Measurements from ENCODE around the gene LRP8. TPM values are rescaled to one million over a fixed set of nuclear protein-coding genes. Genes with fewer than 3 reads are reported as not detected.

Gene LRP8
- polyA plus RNA-seq, 2 of the 4 experiments (the other 2 are of a cell fraction): 32.6 to 46.1 TPM

- no peak overlapping the region for H3K4me3 ChIP-seq
- H3K4me1 ChIP-seq: peaks cover 14% of the 10 kb centered on the region
- DNase-seq (ENCODE audit: low read depth in 1 of 2, low spot score in 1 of 2) (no peak), ATAC-seq (no peak), FAIRE-seq (no peak)
- no peaks in the 10 kb centered on the region for H3K9me3 ChIP-seq
- no peak overlapping the region for H3K4me2 ChIP-seq
- POLR2A ChIA-PET: no interaction called here
- CTCF ChIA-PET: interaction anchor here (1.2 kb wide), 1 partner anchor 73 kb away, joined by 3 read pairs; no protein-coding TSS in a partner anchor
- 97% methylated on average over 7 of the region's 7 CpGs for WGBS (ENCODE audit: missing lambda C conversion rate)
- H3K27ac ChIP-seq: no peak overlapping the region
- TF ChIP-seq HOXB5 (CRISPR knock-in tag; IDR thresholded peaks at IDR 0.05) (no peak), ZSCAN20 (CRISPR knock-in tag; IDR thresholded peaks at IDR 0.05) (no peak), REST (IDR thresholded peaks at IDR 0.05) (no peak), HEYL (CRISPR knock-in tag; IDR thresholded peaks at IDR 0.05) (no peak), CTCF (IDR thresholded peaks at IDR 0.05) (no peak)
- TF ChIP-seq, protein P1, sequence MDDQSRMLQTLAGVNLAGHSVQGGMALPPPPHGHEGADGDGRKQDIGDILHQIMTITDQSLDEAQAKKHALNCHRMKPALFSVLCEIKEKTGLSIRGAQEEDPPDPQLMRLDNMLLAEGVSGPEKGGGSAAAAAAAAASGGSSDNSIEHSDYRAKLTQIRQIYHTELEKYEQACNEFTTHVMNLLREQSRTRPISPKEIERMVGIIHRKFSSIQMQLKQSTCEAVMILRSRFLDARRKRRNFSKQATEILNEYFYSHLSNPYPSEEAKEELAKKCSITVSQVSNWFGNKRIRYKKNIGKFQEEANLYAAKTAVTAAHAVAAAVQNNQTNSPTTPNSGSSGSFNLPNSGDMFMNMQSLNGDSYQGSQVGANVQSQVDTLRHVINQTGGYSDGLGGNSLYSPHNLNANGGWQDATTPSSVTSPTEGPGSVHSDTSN (IDR thresholded peaks at IDR 0.05): no peak
Observed at GRCh38 chr1:53320646-53321045, 7.2 kb downstream of the LRP8 start.

DNA sequence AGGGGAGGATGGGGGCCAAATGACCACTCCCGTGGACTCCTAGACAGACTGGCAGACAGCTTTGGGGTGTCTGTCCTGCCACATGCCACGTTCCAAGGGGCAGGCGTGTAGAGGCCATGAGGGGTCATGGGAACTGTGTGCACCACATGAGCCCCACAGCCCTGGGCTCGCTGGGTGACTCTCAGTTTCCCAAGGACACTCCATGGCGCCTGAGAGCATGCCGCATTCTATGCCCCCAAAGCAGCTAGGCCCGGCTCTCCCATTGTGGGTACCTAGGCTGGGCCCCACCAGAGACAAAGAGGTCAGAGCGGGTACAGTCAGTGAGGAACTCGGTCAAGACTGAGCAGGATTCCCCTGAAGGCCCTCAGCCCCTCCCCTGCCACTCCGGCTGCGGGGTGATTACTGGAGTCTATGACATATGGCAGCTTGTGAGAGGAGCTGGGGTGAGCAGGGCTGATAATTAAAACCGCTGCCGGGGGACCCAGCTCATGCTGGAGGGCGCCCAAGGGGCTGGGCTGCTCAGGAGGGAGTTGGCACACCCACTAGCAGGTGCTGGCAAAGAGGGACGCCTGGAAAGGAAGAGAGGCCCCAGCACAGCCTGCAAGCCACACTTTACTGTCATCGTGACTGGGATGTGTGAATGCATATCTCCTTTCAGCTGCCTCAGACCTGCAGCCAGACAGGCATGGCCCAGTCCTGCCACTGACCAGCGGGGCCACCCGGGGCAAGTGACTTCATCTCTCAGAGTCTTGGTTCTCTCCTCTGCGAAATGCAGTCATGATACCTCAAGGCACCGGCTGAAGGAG is 8.4 kb downstream of the LRP8 start:
- FAIRE-seq (no peak), ATAC-seq (no peak), DNase-seq (ENCODE audit: low read depth in 1 of 2, low spot score in 1 of 2) (no peak)
- Histone ChIP-seq H3K4me3 (no peak overlapping the region), H3K27ac (no peak overlapping the region), H3K4me2 (no peak overlapping the region), H3K4me1 (peaks cover 3% of the 10 kb centered on the region; the same call in 2 of the 3 replicates), H3K9me3 (no peaks in the 10 kb centered on the region)
- POLR2A ChIA-PET: no interaction called here
- TF ChIP-seq MAFK (IDR thresholded peaks at IDR 0.05; ENCODE audit: partially characterized antibody) (no peak), CHD4 (IDR thresholded peaks at IDR 0.05; ENCODE audit: borderline replicate concordance) (no peak), CTCF (IDR thresholded peaks at IDR 0.05) (no peak), KDM1A (IDR thresholded peaks at IDR 0.05; ENCODE audit: low read depth) (no peak), ELK1 (IDR thresholded peaks at IDR 0.05; ENCODE audit: low read depth, low read length) (no peak), KDM5A (IDR thresholded peaks at IDR 0.05) (no peak)
- TF ChIP-seq, protein P2, sequence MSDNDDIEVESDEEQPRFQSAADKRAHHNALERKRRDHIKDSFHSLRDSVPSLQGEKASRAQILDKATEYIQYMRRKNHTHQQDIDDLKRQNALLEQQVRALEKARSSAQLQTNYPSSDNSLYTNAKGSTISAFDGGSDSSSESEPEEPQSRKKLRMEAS (IDR thresholded peaks at IDR 0.05): no peak
- TF ChIP-seq, protein P3, sequence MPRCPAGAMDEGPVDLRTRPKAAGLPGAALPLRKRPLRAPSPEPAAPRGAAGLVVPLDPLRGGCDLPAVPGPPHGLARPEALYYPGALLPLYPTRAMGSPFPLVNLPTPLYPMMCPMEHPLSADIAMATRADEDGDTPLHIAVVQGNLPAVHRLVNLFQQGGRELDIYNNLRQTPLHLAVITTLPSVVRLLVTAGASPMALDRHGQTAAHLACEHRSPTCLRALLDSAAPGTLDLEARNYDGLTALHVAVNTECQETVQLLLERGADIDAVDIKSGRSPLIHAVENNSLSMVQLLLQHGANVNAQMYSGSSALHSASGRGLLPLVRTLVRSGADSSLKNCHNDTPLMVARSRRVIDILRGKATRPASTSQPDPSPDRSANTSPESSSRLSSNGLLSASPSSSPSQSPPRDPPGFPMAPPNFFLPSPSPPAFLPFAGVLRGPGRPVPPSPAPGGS (IDR thresholded peaks at IDR 0.05): no peak
- CTCF ChIA-PET: interaction anchor here (0.7 to 1.7 kb wide), 2 partner anchors 15 to 41 kb away, joined by 3 to 5 read pairs; no protein-coding TSS in a partner anchor
- WGBS (ENCODE audit: missing lambda C conversion rate): 90% methylated on average over 10 of the region's 20 CpGs
